HL-60 (cell line): ENCODE measurements around the gene PTGER4.
"Not testable (repeated sequence)": the region's sequence is repeated elsewhere in the genome, so short reads cannot be mapped to it uniquely, and the experiment has no call there.

Experiments used
- DNase-seq, 2 experiments: peaks; one replicate each; pipeline ENCODE4 v3.0.0-alpha.2; 2010 to 2020; ENCODE audit warnings: low read depth in 1 of 2, low spot score in 1 of 2
- H3K27ac ChIP-seq: fragments of 250-450 bp; sonication (Bioruptor Pico); replicated peaks from 2 replicates; pipeline ENCODE4 v1.5.1; 2020; ENCODE audit warnings: mild to moderate bottlenecking, moderate library complexity
- H3K27me3 ChIP-seq: fragments of 250-450 bp; sonication (Bioruptor Pico); 2 replicates; pipeline ENCODE4 v1.5.1; 2021; ENCODE audit warnings: mild to moderate bottlenecking, moderate library complexity; ENCODE audit not compliant: insufficient read depth, poor library complexity, severe bottlenecking
- H3K4me3 ChIP-seq: replicated peaks from 2 replicates; pipeline ENCODE4 v1.5.1; 2011; ENCODE audit warnings: mild to moderate bottlenecking, control low read depth, low read length; ENCODE audit not compliant: insufficient read depth
- GABPA ChIP-seq: IDR thresholded peaks from 2 replicates; pipeline ENCODE4 v1.6.1; 2012; ENCODE audit warnings: low read depth
- POLR2AphosphoS5 ChIP-seq: IDR thresholded peaks from 2 replicates; pipeline ENCODE4 v1.6.1; 2012; ENCODE audit warnings: low read depth
- SPI1 ChIP-seq: IDR thresholded peaks from 2 replicates; pipeline ENCODE4 v1.6.1; 2012; ENCODE audit warnings: low read depth, mild to moderate bottlenecking, borderline replicate concordance
- TF ChIP-seq, protein P1 (sequence below): IDR thresholded peaks from one replicate; pipeline ENCODE4 v1.5.1; 2011; ENCODE audit warnings: low read length, control low read depth, inconsistent platforms; ENCODE audit not compliant: insufficient read depth
- TF ChIP-seq, protein P2 (sequence below): IDR thresholded peaks from 2 replicates; pipeline ENCODE4 v1.6.1; 2012; ENCODE audit warnings: low read depth; ENCODE audit not compliant: insufficient replicate concordance

Gene PTGER4

DNA sequence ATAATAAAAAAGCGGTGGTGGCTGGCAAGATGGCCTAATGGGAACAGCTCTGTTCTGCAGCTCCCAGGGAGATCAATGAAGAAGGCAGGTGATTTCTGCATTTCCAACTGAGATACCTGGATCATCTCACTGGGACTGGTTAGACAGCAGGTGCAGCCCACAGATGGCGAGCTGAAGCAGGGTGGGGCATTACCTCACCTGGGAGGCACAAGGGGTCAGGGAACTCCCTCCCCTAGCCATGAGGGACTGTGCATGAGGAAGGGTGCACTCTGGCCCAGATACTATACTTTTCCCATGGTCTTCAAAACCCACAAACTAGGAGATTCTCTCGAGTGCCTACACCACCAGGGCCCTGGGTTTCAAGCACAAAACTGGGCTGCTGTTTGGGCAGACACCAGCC is 45.6 kb upstream of the PTGER4 start:
- no peaks in the 10 kb centered on the region for H3K27me3 ChIP-seq
- no peak for DNase-seq
- no peak overlapping the region for H3K27ac ChIP-seq
- no peak for TF ChIP-seq POLR2AphosphoS5
- TF ChIP-seq GABPA: no peak
- TF ChIP-seq, protein P1, sequence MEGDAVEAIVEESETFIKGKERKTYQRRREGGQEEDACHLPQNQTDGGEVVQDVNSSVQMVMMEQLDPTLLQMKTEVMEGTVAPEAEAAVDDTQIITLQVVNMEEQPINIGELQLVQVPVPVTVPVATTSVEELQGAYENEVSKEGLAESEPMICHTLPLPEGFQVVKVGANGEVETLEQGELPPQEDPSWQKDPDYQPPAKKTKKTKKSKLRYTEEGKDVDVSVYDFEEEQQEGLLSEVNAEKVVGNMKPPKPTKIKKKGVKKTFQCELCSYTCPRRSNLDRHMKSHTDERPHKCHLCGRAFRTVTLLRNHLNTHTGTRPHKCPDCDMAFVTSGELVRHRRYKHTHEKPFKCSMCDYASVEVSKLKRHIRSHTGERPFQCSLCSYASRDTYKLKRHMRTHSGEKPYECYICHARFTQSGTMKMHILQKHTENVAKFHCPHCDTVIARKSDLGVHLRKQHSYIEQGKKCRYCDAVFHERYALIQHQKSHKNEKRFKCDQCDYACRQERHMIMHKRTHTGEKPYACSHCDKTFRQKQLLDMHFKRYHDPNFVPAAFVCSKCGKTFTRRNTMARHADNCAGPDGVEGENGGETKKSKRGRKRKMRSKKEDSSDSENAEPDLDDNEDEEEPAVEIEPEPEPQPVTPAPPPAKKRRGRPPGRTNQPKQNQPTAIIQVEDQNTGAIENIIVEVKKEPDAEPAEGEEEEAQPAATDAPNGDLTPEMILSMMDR: no peak
- TF ChIP-seq SPI1: no peak
- TF ChIP-seq, protein P2, sequence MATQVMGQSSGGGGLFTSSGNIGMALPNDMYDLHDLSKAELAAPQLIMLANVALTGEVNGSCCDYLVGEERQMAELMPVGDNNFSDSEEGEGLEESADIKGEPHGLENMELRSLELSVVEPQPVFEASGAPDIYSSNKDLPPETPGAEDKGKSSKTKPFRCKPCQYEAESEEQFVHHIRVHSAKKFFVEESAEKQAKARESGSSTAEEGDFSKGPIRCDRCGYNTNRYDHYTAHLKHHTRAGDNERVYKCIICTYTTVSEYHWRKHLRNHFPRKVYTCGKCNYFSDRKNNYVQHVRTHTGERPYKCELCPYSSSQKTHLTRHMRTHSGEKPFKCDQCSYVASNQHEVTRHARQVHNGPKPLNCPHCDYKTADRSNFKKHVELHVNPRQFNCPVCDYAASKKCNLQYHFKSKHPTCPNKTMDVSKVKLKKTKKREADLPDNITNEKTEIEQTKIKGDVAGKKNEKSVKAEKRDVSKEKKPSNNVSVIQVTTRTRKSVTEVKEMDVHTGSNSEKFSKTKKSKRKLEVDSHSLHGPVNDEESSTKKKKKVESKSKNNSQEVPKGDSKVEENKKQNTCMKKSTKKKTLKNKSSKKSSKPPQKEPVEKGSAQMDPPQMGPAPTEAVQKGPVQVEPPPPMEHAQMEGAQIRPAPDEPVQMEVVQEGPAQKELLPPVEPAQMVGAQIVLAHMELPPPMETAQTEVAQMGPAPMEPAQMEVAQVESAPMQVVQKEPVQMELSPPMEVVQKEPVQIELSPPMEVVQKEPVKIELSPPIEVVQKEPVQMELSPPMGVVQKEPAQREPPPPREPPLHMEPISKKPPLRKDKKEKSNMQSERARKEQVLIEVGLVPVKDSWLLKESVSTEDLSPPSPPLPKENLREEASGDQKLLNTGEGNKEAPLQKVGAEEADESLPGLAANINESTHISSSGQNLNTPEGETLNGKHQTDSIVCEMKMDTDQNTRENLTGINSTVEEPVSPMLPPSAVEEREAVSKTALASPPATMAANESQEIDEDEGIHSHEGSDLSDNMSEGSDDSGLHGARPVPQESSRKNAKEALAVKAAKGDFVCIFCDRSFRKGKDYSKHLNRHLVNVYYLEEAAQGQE: no peak
- no peak overlapping the region for H3K4me3 ChIP-seq

DNA sequence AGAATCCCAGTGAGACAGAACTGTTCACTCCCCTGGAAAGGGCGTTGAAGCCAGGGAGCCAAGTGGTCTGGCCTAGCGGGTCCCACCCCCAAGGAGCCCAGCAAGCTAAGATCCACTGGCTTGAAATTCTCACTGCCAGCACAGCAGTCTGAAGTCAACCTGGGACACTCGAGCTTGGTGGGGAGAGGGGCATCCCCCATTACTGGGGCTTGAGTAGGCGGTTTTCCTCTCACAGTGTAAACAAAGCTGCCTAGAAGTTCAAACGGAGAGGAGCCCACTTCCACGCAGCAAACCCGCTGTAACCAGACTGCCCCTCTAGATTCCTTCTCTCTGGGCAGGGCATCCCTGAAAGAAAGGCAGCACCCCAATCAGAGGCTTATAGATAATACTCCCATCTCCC is 45.1 kb upstream of the PTGER4 start:
- no peak for DNase-seq
- H3K4me3 ChIP-seq: no peak overlapping the region
- TF ChIP-seq POLR2AphosphoS5: no peak

DNA sequence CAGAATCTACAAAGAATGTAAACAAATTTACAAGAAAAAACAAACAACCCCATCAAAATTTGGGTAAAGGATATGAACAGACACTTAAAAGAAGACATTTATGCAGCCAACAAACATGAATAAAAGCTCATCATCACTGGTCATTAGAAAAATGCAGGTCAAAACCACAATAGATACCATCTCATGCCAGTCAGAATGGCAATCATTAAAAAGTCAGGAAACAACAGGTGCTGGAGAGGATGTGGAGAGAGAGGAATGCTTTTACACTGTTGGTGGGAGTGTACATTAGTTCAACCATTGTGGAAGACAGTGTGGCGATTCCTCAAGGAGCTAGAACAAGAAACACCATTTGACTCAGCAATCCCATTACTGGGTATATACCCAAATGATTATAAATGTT is 40.2 kb upstream of the PTGER4 start:
- not testable (repeated sequence) for H3K4me3 ChIP-seq, H3K27me3 ChIP-seq, H3K27ac ChIP-seq, DNase-seq

More for the DNA sequence above, 45.1 kb upstream of the PTGER4 start:
- H3K27me3 ChIP-seq: no peaks in the 10 kb centered on the region
- H3K27ac ChIP-seq: no peak overlapping the region

DNA sequence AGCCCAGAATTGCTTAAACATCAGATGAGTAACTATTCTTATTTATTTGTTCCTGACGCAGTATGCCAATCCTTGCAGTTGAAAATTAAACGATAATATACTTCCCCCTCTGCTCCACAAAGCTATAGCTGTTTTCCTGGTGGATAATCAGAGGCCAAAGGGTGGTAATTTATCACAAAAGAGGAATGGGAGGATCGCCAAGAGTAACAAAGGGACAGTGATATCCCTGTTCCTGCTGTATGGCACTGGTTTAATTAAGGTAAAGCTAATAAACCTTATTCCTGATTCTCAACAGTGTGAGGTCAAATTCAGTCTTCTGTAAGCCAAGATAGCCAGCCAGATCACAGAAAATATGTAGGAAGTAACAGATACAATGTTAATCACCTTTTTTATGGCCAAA is 33.4 kb upstream of the PTGER4 start:
- Histone ChIP-seq H3K4me3 (no peak overlapping the region), H3K27me3 (no peaks in the 10 kb centered on the region), H3K27ac (no peak overlapping the region)
- TF ChIP-seq POLR2AphosphoS5 (no peak), GABPA (no peak), SPI1 (no peak)
- TF ChIP-seq, protein P2: no peak
- TF ChIP-seq, protein P1: no peak
- no peak for DNase-seq

DNA sequence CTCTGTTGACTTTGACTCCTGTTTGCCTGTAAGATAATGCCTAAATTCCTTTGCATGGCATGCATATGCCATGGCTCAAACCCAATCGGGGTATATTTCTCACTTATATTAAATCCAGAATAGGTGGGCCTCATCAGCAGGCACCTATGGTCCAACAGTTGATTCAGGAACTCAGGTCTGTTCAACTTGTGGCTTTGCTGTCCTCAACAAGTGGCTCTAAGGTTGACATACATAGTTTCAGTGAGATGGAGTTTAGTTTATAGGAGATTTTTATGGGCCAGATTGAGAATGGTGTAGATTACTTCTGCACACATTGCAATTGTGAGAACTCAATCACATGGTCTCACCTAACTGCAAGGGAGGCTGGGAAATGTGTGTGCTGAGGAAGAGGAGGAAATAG is 31.6 kb upstream of the PTGER4 start:
- no peaks in the 10 kb centered on the region for H3K27me3 ChIP-seq
- H3K4me3 ChIP-seq: no peak overlapping the region
- DNase-seq: peak in 1 of 2 experiments; percentile 48
- H3K27ac ChIP-seq: peak overlapping the region; percentile 68
- no peak for TF ChIP-seq POLR2AphosphoS5
- TF ChIP-seq, protein P1: no peak
- no peak for TF ChIP-seq GABPA
- TF ChIP-seq SPI1: no peak
- TF ChIP-seq, protein P2: no peak
